Fibroblast of lung (primary cell): Measurements from ENCODE around the gene MRPL51. TPM values are rescaled to one million over a fixed set of nuclear protein-coding genes. Genes with fewer than 3 reads are reported as not detected.

ENCODE experiments used
- DNase-seq, 2 donors: peaks; one replicate each; pipeline versions ENCODE4 v3.0.0 to v3.0.0-alpha.2; 2010; ENCODE audit warnings: low read depth in 2 of 2
- H2AFZ ChIP-seq: 2 replicates; pipeline ENCODE4 v1.5.1; 2012; ENCODE audit warnings: low read length, control low read depth, inconsistent platforms
- H3K27ac ChIP-seq: 2 replicates; pipeline ENCODE4 v1.5.1; 2011; ENCODE audit warnings: low read length, control low read depth; ENCODE audit not compliant: insufficient read depth
- H3K27me3 ChIP-seq: 2 replicates; pipeline ENCODE4 v1.5.1; 2011; ENCODE audit warnings: mild to moderate bottlenecking, low read length; ENCODE audit not compliant: control insufficient read depth, insufficient read depth
- H3K36me3 ChIP-seq: 2 replicates; pipeline ENCODE4 v1.5.1; 2011; ENCODE audit warnings: low read length; ENCODE audit not compliant: control insufficient read depth, insufficient read depth
- H3K4me1 ChIP-seq: 2 replicates; pipeline ENCODE4 v1.5.1; 2011; ENCODE audit warnings: low read length; ENCODE audit not compliant: control insufficient read depth, insufficient read depth; ENCODE audit errors: extremely low read depth
- H3K4me2 ChIP-seq: 2 replicates; pipeline ENCODE4 v1.5.1; 2011; ENCODE audit warnings: low read length, control low read depth; ENCODE audit not compliant: insufficient read depth; ENCODE audit errors: extremely low read depth
- H3K4me3 ChIP-seq, 4 experiments: fragments of 200-600 bp in 1 of 4; sonication (generic) in 1 of 4; replicated peaks in 1 of 4; 2 replicates each; pipeline ENCODE4 v1.5.1; 2011 to 2016; ENCODE audit warnings: low read length in 4 of 4, low read depth in 3 of 4, mild to moderate bottlenecking in 3 of 4, control low read depth in 2 of 4, inconsistent platforms in 1 of 4, mixed read lengths in 1 of 4; ENCODE audit not compliant: insufficient read depth in 1 of 4; ENCODE audit errors: control extremely low read depth in 1 of 4
- H3K79me2 ChIP-seq: 2 replicates; pipeline ENCODE4 v1.5.1; 2012; ENCODE audit warnings: mild to moderate bottlenecking, low read length, inconsistent platforms; ENCODE audit not compliant: control insufficient read depth, insufficient read depth
- H3K9ac ChIP-seq: 2 replicates; pipeline ENCODE4 v1.5.1; 2011; ENCODE audit warnings: mild to moderate bottlenecking, low read length, control low read depth; ENCODE audit not compliant: insufficient read depth
- H3K9me3 ChIP-seq: 2 replicates; pipeline ENCODE4 v1.5.1; 2012; ENCODE audit warnings: low read depth, low read length; ENCODE audit not compliant: control insufficient read depth, insufficient read depth
- H4K20me1 ChIP-seq: 2 replicates; pipeline ENCODE4 v1.5.1; 2011; ENCODE audit warnings: low read length; ENCODE audit not compliant: control insufficient read depth, insufficient read depth; ENCODE audit errors: extremely low read depth
- EZH2 ChIP-seq: IDR thresholded peaks from 2 replicates; pipeline ENCODE4 v1.5.1; 2012; ENCODE audit warnings: low read length, control low read depth, mild to moderate bottlenecking; ENCODE audit errors: missing control alignments
- polyA plus RNA-seq, 2 donors: library from polyadenylated mRNA; depleted of rRNA in 1 of 2; stranded (reverse) in 1 of 2; unstranded in 1 of 2; fragments of >200 nt; gene quantifications; 2 replicates each; pipeline ENCODE4 v1.2.1, GENCODE V29; 2011 to 2012; ENCODE audit warnings: missing spikeins in 1 of 2
- total RNA-seq: library from RNA; depleted of rRNA; stranded (reverse); fragments of >200 nt; gene quantifications from 2 replicates; pipeline ENCODE4 v1.2.1, GENCODE V29; 2014
- TF ChIP-seq, protein P1 (sequence below), 2 donors: IDR thresholded peaks in 1 of 2; conservative IDR thresholded peaks in 1 of 2; 1 replicate in 1 of 2; 2 replicates in 1 of 2; pipeline ENCODE4 v1.5.1; 2011 to 2012; ENCODE audit warnings: low read length in 2 of 2, control low read depth in 1 of 2, inconsistent platforms in 1 of 2, low read depth in 1 of 2, mild to moderate bottlenecking in 1 of 2

MRPL51 gene
- total and polyA plus RNA-seq, 2 donors (not counting 1 experiment from before 2014, with no cell fraction given), result 118 to 120 TPM

DNA sequence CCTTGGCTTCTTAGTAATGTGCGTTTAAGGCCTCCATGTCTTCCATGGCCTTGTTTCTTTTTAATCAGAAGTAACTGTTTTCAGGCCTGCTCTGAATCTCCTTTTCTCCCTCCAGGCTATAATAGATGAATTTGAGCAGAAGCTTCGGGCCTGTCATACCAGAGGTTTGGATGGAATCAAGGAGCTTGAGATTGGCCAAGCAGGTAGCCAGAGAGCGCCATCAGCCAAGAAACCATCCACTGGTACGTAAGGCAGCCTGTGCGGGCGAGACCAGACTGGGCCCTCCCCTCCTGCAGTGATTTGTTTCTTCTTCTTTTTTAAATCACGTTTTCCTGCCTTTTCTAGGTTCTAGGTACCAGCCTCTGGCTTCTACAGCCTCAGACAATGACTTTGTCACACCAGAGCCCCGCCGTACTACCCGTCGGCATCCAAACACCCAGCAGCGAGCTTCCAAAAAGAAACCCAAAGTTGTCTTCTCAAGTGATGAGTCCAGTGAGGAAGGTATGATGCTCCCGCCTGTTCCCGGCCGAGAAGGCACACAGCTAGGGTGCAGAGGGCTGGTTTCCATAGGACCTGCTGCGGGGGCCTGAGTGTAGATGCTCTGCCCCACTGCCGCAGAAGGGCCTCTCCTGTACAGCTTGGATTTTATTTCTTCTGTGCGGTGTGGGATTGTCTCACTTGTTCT is 37.7 kb upstream of the MRPL51 start:
- H4K20me1 ChIP-seq, result no peaks in the 10 kb centered on the region
- peaks cover 28% of the 10 kb centered on the region for H3K36me3 ChIP-seq
- no peak for TF ChIP-seq EZH2
- TF ChIP-seq, protein P1, sequence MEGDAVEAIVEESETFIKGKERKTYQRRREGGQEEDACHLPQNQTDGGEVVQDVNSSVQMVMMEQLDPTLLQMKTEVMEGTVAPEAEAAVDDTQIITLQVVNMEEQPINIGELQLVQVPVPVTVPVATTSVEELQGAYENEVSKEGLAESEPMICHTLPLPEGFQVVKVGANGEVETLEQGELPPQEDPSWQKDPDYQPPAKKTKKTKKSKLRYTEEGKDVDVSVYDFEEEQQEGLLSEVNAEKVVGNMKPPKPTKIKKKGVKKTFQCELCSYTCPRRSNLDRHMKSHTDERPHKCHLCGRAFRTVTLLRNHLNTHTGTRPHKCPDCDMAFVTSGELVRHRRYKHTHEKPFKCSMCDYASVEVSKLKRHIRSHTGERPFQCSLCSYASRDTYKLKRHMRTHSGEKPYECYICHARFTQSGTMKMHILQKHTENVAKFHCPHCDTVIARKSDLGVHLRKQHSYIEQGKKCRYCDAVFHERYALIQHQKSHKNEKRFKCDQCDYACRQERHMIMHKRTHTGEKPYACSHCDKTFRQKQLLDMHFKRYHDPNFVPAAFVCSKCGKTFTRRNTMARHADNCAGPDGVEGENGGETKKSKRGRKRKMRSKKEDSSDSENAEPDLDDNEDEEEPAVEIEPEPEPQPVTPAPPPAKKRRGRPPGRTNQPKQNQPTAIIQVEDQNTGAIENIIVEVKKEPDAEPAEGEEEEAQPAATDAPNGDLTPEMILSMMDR (conservative IDR thresholded peaks at IDR 0.05 in 1 of 2, IDR thresholded peaks at IDR 0.05 in 1 of 2; ENCODE audit: low read depth in 1 of 2, low read length in 2 of 2), result no peak
- no peak overlapping the region for H2AFZ ChIP-seq
- H3K4me3 ChIP-seq, result no peak overlapping the region
- peak overlapping the region; percentile 98 for H3K27ac ChIP-seq
- DNase-seq, result no peak
- H3K27me3 ChIP-seq, result no peaks in the 10 kb centered on the region
- no peak overlapping the region for H3K9ac ChIP-seq
- H3K4me1 ChIP-seq, result peaks cover 14% of the 10 kb centered on the region
- H3K79me2 ChIP-seq, result peaks cover 23% of the 10 kb centered on the region
- no peaks in the 10 kb centered on the region for H3K9me3 ChIP-seq
- H3K4me2 ChIP-seq, result no peak overlapping the region

DNA sequence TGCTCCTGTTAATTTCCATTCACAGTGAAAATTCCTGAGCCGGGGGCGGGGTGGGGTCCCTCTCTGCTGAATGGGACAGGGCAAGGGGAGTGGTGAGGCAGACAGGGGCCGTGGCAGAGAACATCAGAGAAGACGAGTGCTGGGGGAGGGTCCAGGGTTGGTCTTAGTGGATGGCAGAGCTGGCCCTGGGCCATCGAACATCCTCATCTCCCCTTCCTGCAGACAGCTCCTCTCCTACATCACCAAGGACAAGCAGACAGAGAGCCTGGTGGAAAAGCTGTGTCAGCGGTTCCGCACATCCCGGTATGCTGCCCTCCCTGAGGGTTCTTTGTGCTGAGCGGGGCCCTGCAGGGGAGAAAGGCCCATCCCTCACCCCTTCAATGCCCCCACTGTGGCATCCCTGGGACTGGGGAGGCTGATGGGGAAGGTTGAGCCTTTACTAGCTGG is 36.3 kb upstream of the MRPL51 start:
- H2AFZ ChIP-seq, result no peak overlapping the region
- no peak overlapping the region for H3K4me2 ChIP-seq
- no peak for DNase-seq
- peaks cover 9% of the 10 kb centered on the region for H3K79me2 ChIP-seq
- no peak overlapping the region for H3K4me3 ChIP-seq
- TF ChIP-seq EZH2, result no peak
- TF ChIP-seq, protein P1 (conservative IDR thresholded peaks at IDR 0.05 in 1 of 2, IDR thresholded peaks at IDR 0.05 in 1 of 2; ENCODE audit: low read depth in 1 of 2, low read length in 2 of 2), result no peak
- no peaks in the 10 kb centered on the region for H3K9me3 ChIP-seq
- H4K20me1 ChIP-seq, result no peaks in the 10 kb centered on the region
- H3K9ac ChIP-seq, result no peak overlapping the region
- H3K27me3 ChIP-seq, result no peaks in the 10 kb centered on the region
- peaks cover 14% of the 10 kb centered on the region for H3K4me1 ChIP-seq
- no peak overlapping the region for H3K27ac ChIP-seq
- H3K36me3 ChIP-seq, result peaks cover 28% of the 10 kb centered on the region

DNA sequence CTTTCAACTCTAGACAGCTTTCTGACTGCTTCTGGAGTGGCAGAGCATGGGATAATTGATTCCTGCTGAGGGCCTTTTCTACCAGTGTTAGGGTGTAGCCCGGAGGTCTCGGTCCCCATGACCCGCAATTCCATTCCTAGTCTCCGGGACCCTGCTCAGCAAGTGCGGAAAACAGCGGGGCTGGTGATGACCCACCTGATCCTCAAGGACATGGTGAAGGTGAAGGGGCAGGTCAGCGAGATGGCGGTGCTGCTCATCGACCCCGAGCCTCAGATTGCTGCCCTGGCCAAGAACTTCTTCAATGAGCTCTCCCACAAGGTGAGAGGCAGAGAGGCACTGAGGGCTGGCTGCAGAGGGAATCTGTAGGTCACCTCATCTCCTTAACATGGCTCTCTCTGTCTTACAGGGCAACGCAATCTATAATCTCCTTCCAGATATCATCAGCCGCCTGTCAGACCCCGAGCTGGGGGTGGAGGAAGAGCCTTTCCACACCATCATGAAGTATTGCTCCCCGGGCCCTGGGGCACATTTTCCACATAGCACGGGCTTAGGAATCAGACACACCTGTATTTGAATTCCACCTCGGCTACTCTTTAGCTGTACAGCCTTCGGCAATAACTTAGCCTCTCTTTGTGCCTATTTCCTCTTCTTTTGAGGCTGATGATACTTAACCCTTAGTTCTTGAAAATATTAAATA is 35.6 kb upstream of the MRPL51 start:
- Histone ChIP-seq H3K9ac (no peak overlapping the region), H3K27ac (no peak overlapping the region), H3K4me1 (peaks cover 14% of the 10 kb centered on the region), H3K27me3 (no peaks in the 10 kb centered on the region), H2AFZ (no peak overlapping the region), H3K9me3 (no peaks in the 10 kb centered on the region), H3K4me3 (no peak overlapping the region), H4K20me1 (no peaks in the 10 kb centered on the region), H3K4me2 (no peak overlapping the region), H3K79me2 (peaks cover 9% of the 10 kb centered on the region), H3K36me3 (peaks cover 28% of the 10 kb centered on the region)
- DNase-seq, result no peak
- TF ChIP-seq, protein P1 (conservative IDR thresholded peaks at IDR 0.05 in 1 of 2, IDR thresholded peaks at IDR 0.05 in 1 of 2; ENCODE audit: low read depth in 1 of 2, low read length in 2 of 2), result no peak
- no peak for TF ChIP-seq EZH2
